Left lobe of liver (tissue), 2 donors: ENCODE results near the gene PDE11A. TPM values are rescaled to one million over a fixed set of nuclear protein-coding genes. Genes with fewer than 3 reads are reported as not detected.
A peak's percentile ranks its signal among the peaks of the same experiment; 100 is the strongest.

Source experiments
- ATAC-seq: fragments of 200-7000 bp; cut with Tn5 transposase; one replicate; pipeline ENCODE4 v1.9.1; 2020; ENCODE audit warnings: mild to moderate bottlenecking, moderate library complexity
- DNase-seq: peaks from one replicate; pipeline ENCODE4 v3.0.0-alpha.2; 2020; ENCODE audit warnings: low spot score
- total RNA-seq: library from RNA; stranded (reverse); gene quantifications from one replicate; pipeline ENCODE4 v1.2.1, GENCODE V29; 2021
- donor health status: DM: no; HTN: no; CAD: no; lungs with moderate emphysema.
- donor health status: DM: no; HTN: yes; CAD: no.

Gene PDE11A
- total RNA-seq, 1 donor from 2014 or later = 3.9 TPM

DNA sequence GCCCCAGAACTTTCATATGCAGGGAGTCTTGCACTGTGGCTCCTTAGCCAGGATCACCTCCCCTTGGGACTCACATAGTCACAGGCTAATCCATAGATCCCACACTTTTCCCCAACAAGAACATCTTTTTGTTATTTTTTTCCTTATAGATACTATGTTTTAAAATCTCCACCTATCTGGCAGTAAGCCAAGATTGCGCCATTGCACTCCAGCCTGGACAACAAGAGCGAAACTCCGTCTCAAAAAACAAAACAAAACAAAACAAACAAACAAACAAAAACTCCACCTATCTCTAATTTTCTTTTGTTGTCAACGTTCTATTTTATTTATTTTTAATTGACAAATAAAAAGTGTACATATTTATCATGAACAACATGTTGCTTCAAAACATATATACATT, 141.7 kb downstream of the PDE11A start:
- no peak for DNase-seq
- no peak for ATAC-seq

DNA sequence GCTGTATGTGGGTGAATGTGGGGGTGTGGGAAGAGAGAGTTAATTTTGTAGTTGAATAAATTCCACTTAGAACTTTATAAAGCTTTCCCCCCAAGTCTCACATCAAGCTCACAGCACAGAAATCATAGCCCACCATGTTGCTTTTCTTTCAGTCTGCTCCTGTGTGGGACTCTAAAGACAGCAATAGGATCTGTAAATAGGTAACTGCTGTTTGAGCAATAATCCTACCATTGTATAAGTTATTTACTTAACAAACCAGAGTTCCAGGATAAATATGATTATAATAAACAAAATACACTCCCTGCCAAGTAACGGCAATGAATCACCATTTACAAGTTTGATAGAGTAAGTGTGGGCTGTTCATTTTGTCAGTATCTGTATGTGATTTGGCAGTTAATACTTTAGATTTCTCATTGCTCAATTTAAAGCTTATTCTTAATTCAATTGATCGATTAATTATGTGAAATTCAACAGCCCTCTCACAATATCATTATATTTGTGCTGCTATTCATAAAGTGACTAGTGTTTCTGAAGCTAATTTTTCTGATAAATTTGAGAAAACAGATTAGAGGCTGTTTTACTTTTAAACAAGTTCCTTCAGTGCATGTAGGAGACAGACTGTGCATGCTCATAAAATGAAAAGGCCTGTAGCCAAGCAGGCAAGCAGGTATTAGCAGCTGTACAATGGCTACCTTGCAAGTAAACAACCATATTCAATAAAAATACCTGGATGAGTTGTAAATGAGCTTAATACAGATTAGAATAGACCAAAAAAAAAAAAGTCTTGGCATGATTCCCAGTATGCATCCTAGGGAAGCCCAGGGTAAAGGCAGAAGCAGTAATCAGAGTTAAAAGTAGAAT, 142.7 kb downstream of the PDE11A start:
- DNase-seq (no peak), ATAC-seq (no peak)

DNA sequence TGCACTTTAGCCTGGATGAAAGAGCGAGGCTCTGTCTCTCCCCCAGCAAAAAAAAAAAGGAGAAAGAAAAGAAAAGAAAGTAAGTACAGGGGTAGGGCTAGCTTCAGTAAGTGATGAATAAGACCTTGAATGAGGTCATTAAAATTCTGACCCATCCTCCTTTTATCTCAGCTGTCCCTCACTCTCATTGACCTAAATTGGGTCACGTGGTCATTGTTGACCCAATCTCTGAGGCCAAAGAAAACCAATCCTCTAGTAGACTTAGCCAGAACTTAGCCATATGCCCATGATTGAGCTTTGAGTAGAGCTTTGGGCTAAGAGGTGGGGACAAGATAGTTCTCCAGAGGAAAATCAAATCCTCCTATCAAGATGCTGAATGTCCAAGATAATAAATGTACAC, 149.3 kb downstream of the PDE11A start:
- DNase-seq = no peak
- ATAC-seq = no peak

DNA sequence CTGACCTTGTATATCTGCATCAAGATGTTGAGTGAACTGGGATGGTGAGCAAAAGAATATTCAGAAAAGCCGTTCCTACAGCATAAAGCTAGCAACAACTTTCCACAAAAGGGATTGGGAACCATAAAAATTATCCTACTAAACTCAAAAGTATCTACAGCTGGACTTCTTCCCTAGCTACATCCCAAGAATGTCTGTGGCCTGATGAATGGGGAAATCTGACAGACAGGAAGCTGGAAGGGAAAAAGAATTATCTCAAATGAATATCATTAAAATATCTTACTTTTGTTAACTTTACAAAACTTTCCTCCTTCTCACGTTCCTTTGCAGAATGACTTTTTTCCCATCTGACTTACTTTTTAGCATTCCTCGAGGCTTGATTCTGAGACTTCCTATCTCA, 150.9 kb downstream of the PDE11A start:
- ATAC-seq = no peak
- no peak for DNase-seq

DNA sequence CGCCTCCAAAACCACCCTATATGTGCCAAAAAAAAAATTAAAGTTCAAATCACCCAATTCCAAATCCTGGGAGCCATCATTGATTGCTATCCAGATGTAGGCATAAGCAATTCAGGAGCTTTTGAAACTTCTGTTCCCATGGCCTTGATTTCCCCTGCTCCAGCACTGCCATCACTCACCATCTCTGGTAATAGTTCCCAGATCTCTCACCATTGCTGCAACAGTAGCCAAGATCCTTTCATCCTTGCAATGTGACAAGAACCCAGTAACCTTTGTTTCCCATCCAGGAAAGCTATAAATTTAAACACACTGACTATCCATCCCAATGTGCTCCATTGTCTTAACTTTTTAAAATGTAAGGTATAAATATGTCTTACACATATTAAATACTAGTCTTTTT, 155.4 kb downstream of the PDE11A start:
- no peak for ATAC-seq
- no peak for DNase-seq

DNA sequence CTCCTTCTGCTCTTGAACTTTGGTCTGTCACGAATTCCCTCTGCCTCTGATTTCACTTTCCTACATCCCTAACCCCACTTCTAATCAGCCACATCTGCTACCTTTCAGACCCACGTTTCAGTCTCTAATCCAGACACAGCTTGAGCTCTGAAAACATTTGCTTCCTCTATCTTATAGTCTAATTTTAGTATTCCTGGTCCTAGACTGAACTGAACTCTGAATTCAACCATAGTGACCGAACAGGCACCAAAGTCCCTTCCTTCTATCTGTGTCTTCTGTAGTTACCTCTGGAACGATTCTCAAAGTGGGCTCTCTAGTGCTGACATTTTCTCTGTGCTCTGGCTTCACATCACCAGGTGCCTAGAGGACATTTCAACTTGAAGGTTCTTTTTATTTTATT, 156.2 kb downstream of the PDE11A start:
- DNase-seq = no peak
- ATAC-seq = no peak

DNA sequence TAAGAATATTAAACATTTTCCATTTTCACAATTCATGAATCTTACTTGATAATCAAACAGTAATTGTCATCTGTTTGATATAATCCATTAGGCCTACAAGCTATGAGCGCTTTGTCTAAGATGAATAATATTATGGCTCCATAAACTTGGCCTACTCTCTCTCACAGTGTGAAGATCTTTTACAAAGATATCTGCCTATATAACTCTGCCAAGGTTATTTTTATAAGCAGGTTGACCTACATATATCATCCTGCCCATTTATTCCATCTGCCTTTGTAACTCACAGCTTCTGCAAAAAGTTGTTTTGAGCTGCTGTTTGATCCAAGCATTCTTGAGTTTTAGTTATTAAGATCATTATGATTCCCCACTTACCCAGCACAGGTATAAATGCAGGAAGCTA, 158.3 kb downstream of the PDE11A start:
- no peak for DNase-seq
- ATAC-seq = no peak

DNA sequence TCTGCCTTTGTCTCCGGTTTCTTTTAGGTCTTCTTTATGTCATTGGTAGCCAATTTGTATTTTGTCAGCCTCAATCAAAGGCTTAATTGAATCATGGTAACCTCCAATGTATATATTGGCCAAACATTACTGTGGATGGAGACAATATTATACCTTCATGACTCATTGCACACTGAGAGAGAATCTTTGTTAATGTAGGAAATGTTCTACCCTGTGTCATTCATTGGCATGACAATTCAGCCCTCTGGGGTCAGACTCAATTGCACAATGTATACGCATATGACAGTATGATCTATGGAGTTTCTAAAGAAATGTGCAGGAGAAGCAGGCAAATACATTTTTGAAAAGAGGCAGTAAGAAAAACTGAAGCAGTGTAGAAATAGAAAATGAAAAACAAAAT, 162.6 kb downstream of the PDE11A start:
- DNase-seq = no peak
- no peak for ATAC-seq

DNA sequence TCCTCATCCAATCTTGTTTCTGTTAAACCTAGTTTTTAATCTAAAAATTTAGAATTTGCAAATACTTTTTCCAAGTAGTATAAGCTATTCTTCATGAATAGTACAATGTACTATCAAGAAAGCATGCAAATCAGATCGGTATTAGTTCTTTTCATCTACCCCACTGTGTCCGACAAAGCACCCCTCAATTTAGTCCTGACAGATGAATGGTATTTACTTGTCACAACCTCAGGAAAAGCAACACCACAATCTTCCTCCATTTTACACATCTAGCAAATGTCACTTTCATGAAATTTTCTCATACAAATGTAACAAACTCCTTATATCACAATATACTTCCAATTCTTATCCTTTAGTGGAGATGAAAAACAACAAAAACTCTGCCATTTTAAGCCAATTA, 163.8 kb downstream of the PDE11A start:
- DNase-seq (no peak), ATAC-seq (no peak)

DNA sequence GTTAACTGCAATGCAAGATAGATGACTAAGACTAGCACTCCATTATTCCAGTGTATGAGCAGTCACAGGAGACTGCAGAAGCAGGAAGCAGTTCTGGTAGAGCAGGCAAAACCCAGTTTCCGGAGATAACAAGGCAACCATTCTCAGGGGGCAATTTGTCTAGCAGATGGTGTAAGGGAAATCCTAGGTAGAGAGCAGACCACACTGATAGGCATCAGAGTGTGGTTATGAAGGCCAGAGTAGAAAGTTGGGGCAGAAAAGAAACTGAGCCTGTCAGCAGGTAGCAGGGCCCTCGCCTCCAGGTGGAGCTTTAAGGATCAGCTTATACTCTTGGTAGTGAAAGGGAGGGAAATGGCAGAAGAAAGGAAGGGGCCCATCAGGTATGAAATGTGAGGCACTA, 164.4 kb downstream of the PDE11A start:
- ATAC-seq (no peak), DNase-seq (no peak)

DNA sequence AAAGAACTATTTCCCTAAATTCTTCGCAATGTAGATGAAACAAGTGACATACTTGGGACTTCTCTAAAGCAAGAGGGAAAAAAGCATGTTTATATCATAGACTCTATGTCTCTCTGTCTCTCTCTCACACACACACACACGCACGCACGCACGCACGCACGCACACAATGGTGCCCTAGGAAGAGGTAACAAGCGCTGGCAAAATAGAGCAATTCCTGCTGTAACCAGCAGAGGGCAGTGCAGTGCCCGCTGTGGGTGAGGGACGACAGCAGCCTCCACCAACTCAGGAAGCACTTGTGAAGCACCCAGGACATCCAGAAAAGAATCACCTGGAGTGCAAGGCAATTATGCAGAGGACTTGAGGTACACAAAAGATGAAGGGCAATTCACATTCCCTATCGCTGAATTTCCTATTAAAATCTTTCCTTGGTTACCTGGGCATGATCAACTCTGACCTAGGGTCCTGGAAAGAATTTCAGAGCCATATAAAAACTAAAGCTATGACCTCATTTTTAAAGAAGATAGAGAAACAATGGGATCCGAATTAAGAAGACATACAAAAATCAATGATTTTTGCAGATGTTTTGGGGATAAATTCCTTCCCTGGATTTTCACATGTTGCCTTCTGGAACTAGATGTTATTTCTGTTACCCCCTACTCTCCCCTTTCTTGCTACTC, 166.4 kb downstream of the PDE11A start:
- DNase-seq (peak; percentile 66), ATAC-seq (peak; percentile 100)

DNA sequence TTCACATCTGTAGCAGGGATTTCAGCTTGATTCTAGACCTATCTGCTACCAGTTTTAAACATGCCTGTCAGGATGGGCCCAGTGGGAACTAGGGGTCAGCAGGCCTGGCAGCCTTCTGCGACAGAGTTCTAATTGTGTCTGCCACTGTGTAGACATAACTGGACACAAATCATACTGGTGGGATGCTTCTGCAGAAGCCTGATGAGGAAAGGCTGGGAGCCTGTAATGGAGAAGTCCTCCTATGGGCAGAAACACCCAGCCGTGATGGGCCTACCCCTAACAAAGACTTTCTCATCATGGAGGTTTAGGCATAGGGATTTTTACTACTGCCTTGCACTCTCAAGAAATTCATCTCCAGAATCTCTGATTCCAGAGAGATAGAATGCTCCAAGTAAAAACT, 166.9 kb downstream of the PDE11A start:
- ATAC-seq (no peak), DNase-seq (no peak)

DNA sequence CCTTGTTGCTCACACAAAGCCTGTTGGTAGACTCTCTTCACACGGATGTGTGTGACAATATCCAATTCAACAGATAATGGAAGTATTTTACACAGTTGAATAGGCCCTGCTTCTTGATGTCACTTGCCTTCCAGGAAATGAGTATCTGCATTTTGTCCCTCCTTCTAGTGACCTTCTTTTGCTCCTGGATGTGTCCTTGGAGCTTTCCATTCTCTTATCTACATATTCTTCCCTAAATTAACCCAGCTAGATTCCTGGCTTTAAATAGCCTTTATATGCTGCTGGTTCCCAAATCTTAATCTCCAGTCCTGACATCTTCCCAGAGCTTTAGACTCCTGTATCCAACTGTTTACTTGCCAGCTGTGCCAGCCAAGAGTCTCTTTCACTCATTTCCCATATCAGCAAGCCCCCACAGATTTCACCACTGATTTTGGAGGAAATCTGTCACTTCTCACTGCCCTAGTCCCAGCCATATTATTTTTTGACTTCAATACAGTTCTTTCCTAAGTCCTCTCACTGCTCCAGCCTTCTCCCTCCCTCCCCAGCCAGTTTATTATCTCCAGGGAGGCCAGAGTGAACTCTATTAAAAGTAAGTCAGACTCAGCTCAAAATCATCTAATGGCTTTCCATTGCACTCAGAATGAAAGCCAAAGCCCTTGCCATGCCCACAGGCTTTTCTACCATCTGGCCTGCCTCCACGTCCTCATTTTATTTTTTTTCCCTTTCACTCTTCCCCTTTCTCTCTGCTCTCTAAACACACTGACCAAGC, 170.0 kb downstream of the PDE11A start:
- DNase-seq (no peak), ATAC-seq (no peak)

DNA sequence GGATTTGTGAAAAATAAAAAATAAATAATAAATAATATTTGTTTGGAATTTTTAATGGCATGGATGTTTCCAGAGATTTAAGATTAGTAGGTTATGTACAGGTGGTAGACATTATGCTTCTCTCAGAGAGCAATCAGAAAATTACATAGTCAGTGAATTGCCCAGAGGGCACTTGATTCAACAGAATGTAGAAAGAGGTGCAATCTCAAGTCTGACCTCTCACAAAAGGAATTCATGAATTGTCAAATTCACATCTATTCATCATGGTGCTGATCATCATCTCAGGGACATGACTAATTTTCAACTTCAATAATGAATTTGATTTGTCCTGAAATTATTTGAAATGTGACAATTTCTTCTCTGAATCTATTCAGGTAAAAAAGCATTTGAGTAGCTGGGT, 172.5 kb downstream of the PDE11A start:
- ATAC-seq (no peak), DNase-seq (no peak)

DNA sequence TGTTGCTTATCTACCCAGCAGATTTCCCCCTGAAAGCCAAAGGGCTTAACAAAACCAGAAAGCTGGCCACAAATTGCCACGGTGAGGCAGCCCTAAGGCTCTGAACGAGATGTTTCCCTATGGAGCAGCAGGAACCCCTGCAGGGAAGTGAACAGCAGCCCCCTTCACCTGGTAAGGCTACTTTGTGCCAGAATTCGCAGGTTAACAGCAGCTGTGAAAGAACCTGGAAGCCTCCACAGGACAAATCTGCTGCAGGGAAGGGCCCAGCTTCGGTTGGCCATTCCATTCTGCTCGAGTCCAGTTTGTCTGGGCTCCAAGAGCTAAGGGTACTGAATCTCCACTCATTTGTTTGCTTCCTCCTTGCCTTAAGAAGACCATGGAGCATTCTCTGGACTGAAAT, 175.3 kb downstream of the PDE11A start:
- ATAC-seq (no peak), DNase-seq (no peak)

DNA sequence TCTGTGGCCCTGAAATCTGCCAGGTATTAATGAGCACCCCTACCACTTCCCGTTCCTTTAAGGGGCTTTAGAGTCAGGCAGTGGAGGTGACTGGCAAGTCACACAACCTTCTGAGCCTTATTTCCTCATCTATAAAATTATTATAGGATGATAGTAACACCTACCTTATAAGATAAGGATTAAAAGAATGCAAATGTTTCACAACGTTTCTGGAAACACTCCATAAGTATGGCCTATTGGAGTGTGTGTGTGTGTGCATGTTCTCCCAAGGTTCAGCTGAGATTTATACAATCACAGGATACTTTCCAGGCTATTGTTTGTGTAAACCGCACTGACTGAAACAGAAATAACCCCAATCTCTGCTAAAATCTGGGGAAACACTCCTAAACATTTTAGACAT, 176.0 kb downstream of the PDE11A start:
- DNase-seq = no peak
- ATAC-seq = no peak

DNA sequence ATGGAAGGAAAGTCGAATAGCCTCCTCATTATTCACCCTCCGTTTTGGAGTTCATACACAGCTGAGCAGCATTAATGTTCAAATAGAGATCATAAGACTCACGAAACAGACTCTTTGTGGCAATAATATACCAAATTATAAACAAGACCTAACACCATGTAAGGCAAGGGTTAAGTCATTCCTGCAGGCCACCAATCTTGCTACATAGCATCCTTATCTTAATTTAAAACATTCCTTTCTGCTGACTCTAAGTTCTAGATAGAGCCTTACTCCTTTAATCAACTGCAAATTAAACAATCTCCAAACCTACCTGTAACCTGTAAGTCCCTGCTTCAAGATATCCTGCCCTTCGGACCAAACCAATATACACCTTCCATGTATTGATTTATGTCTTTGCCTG, 178.0 kb downstream of the PDE11A start:
- ATAC-seq = no peak
- no peak for DNase-seq

DNA sequence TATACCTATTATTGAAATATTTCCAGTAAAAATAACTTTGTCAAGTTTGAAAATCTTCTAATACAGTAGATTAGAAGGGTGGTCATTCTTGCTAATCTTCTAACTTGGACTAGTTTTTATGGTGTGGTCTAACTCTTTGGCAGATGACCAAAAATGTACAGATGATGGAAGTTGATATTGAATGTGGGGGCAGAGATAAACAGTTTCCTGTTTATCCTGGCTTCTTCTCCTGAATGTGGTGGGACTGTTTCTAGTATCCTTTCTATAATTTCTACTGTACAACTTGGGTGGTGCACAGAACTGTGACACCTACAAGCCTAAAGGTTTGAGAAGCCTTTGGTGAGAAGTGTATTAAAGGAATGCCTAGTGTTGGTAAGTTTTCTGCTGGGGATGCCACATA, 178.7 kb downstream of the PDE11A start:
- no peak for DNase-seq
- no peak for ATAC-seq

DNA sequence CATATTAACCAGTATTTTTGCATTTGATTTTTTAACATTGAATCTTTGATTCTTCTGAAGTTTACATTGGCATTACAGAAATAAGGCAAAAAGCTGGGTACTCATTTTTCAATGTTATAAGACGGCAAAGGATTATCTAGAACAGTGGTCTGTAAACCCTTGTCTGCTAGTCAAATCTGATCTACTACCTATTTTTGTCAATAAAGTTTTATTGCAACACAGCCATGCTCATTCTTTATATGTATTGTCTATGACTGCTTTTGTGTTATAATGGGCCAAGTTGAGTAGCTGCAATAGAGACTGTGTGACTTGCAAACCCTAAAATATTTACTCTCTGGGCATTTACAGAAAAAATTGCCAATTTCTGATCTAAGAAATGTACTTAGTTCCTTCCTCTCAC, 181.0 kb downstream of the PDE11A start:
- DNase-seq (no peak), ATAC-seq (no peak)

DNA sequence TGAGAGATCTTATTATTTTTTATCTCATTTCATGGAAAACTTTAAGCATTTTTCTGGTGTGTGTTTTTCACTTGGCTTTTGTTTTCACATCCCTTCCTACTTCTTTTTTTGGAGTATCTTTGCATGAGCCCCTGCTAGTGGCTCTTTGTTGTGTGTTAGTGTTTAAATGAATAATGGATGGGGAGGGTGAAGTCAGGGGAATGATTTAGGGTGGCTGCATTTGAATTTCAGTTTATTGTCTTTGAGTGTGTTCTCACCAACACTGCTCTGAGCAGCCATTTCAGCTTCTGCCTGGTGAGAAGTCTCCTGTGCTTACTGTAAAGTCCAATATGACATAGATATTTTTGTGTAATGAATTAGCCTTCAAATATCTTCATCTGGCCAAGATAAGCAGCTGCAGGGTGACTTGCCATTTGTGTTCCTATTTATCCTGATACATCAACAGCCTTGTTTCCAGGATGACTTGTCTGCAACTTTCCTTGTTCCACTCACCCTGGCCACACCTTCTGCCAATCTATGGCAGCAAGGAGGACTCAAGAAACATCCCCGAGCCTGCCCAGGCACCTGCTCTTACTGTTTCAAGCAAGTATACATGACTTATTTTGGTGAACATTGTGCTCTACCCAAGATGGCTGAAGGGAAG, 182.6 kb downstream of the PDE11A start:
- ATAC-seq (no peak), DNase-seq (no peak)

DNA sequence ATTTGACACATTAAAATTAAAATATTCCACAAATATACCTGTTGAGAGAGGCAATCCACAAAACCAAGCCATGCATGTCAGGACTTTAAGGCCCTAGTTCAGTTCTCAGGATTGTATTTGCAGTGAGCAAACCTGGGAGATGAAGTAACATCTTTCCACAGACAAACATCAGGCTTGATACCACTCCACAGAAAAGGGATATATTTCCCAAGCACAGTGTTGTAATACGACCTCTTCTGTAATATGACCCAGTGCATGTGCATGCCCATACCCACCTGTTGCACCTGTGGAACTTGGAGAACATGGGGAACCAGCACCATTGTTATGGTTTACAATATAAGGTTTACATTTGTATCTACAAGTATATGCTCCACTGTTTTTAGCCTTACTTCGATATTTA, 184.0 kb downstream of the PDE11A start:
- peak; percentile 76 for DNase-seq
- ATAC-seq = peak; percentile 90
